Vagina (tissue), 2 donors: Measurements from ENCODE around the gene TRAPPC10.

Experiments
- CTCF ChIP-seq, 3 experiments: fragments of 450-650 bp in 2 of 3; fragments of 200-600 bp in 1 of 3; sonication (generic) in 1 of 3; IDR thresholded peaks; one replicate each; pipeline ENCODE4 v1.5.1; 2017 to 2019; ENCODE audit warnings: antibody characterized with exemption in 3 of 3, mild to moderate bottlenecking in 2 of 3, moderate library complexity in 2 of 3
- POLR2A ChIP-seq, 2 donors: fragments of 450-650 bp; IDR thresholded peaks; one replicate each; pipeline ENCODE4 v1.6.1; 2017; ENCODE audit warnings: antibody characterized with exemption in 2 of 2, mild to moderate bottlenecking in 2 of 2, moderate library complexity in 2 of 2
- POLR2AphosphoS5 ChIP-seq, 2 donors: sonication (generic); formaldehyde crosslinking; IDR thresholded peaks; one replicate each; pipeline ENCODE4 v1.9.0; 2017; ENCODE audit warnings: antibody characterized with exemption in 2 of 2, mild to moderate bottlenecking in 2 of 2, low read depth in 1 of 2; ENCODE audit not compliant: insufficient read depth in 1 of 2

- no peak for TF ChIP-seq CTCF (IDR thresholded peaks at IDR 0.05)
- TF ChIP-seq POLR2A (IDR thresholded peaks at IDR 0.05), result no peak
- TF ChIP-seq POLR2AphosphoS5 (IDR thresholded peaks at IDR 0.05; ENCODE audit: insufficient read depth in 1 of 2, low read depth in 1 of 2), result no peak
Measured at GRCh38 chr21:43969115-43969444, 43.0 kb upstream of the TRAPPC10 start.
